B cell (primary cell): ENCODE results near the gene RAX2.

ENCODE experiments used
- EZH2 ChIP-seq: IDR thresholded peaks from 2 replicates; pipeline ENCODE4 v1.6.1; 2012; ENCODE audit warnings: borderline replicate concordance, low read depth, mild to moderate bottlenecking, moderate library complexity, low read length; ENCODE audit not compliant: insufficient read depth, poor library complexity, severe bottlenecking
- TF ChIP-seq, protein P1 (sequence below): fragments of 200-600 bp; IDR thresholded peaks from one replicate; pipeline ENCODE4 v1.8.0; 2022; ENCODE audit warnings: antibody characterized with exemption, mild to moderate bottlenecking

DNA sequence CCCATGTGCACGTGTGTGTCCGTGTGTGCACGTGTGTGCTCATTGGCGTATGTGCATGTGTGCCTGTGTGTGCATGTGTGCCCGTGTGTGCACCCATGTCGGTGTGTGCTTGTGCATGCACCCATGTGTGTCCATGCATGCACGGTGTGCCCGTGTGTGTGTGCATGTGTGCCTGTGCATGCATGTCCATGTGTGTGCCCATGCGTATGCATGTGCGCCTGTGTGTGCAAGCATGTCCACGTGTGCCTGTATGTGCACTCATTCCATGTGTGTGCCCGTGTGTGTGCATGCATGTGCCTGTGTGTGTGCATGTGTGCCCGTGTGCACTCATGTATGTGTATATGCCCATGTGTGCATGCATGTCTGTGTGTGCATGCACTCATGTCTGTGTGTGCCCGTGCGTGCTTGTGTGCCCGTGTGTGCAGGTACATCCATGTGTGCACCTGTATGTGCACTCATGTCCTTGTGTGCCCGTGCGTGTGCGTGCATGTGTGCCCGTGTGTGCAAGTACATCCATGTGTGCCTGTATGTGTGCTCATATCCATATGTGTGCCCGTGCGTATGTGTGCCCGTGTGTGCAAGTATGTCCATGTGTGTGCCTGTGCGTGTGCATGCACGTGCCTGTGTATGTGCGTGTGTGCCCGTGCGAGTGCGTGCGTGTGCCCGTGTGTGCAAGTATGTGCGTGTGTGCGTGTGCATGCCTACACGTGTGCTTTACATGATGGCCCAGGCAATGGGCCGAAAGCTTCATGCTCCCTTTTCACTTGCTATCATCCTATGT is 35.7 kb upstream of the RAX2 start:
- TF ChIP-seq, protein P1, sequence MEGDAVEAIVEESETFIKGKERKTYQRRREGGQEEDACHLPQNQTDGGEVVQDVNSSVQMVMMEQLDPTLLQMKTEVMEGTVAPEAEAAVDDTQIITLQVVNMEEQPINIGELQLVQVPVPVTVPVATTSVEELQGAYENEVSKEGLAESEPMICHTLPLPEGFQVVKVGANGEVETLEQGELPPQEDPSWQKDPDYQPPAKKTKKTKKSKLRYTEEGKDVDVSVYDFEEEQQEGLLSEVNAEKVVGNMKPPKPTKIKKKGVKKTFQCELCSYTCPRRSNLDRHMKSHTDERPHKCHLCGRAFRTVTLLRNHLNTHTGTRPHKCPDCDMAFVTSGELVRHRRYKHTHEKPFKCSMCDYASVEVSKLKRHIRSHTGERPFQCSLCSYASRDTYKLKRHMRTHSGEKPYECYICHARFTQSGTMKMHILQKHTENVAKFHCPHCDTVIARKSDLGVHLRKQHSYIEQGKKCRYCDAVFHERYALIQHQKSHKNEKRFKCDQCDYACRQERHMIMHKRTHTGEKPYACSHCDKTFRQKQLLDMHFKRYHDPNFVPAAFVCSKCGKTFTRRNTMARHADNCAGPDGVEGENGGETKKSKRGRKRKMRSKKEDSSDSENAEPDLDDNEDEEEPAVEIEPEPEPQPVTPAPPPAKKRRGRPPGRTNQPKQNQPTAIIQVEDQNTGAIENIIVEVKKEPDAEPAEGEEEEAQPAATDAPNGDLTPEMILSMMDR: no peak
- TF ChIP-seq EZH2: no peak
